Measurements from ENCODE around the gene INPP5E. TPM values are rescaled to one million over a fixed set of nuclear protein-coding genes. Genes with fewer than 3 reads are reported as not detected.

INPP5E gene
- total and polyA plus RNA-seq, 10 of the 15 experiments (the other 5 are each of a cell fraction or from before 2014, with no cell fraction given) = 0.24 to 16.0 (median 5.3) TPM

DNA sequence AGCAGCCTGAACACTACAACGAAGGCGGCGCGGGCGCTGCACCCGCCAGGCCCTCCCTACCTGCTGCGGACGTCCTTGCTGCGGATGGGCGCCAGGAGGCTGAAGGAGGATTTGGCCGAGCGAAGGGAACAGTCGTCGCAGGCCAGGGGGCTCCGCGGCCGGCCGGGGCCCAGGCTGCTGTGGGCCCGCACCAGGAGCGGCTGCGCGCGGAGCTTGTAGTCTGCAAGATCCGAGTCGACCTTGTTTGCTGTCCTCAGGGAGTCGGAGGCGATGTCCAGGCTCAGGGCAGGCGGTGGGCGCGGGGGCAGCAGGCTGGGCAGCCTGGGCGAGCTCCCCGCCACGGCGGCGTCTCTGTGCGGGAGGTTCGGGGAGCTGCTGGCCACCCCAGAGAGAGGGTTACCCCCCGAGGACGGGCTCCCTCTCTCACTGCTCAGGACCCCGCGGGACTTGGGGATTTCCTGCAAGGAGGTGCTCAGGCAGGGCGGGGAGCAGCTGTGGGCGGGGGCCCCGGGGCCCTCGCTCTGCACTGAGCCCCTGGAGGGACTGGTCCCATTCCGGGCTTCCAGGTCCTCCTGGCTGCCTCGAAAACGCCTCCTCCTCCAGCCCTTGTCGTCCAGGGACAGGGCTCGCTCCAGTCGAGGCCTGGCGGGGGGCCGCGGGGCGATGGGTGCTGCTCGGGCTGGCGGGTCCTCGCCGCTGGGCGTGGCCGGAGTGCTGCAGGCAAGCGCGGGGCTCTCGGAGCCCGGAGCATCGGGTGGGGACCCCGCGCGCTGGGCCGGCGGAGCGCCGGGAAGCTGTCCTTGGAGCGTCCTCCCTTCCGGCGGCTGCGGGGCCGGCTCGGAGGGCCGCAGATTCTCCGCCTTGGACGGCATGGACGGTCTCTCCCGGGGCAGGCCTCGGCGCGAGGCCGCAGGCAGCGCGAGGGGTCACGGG is 831 bp downstream of the INPP5E start:
- no TSS peak for BruUV-seq (replicated peaks)
- H3K27me3 ChIP-seq (replicated peaks in 1 of 2; ENCODE audit: control insufficient read depth in 2 of 2, insufficient read depth in 2 of 2, low read length in 1 of 2) = no peaks in the 10 kb centered on the region
- ChIA-PET CTCF (interaction anchor here (0.6 to 1.8 kb wide), 2 partner anchors 75 to 406 kb away, joined by 4 to 5 read pairs; partner anchors contain the start of gene DNLZ), RAD21 (ENCODE audit: unreplicated experiment) (interaction anchor here (1.1 kb wide), 1 partner anchor 35 kb away, joined by 3 read pairs; no protein-coding TSS in a partner anchor), SMC1A (ENCODE audit: uncharacterized antibody, unreplicated experiment) (no interaction called here), POLR2A (interaction anchor here (1.0 to 1.3 kb wide), 3 partner anchors 29 to 207 kb away, joined by 3 to 5 read pairs (median 3); partner anchors contain the start of genes ENTR1 and PMPCA)
- in situ Hi-C loops (cut with MboI) (no loop called here), intact Hi-C loops (cut with micrococcal nuclease; ENCODE audit: unreplicated experiment) (no loop called here)
- peak overlapping the region; percentile 80 for H2AFZ ChIP-seq (ENCODE audit: control insufficient read depth, low read depth, low read length)
- FAIRE-seq = no peak
- ATAC-seq = peak; percentile 88
- peaks cover 6% of the 10 kb centered on the region; the same call in 1 of the 2 replicates for H3K4me1 ChIP-seq (ENCODE audit: control insufficient read depth, insufficient read depth, low read length)
- no peaks in the 10 kb centered on the region for H4K20me1 ChIP-seq (ENCODE audit: control insufficient read depth, insufficient read depth)
- peak overlapping the region; percentile 53 for H3K27ac ChIP-seq (ENCODE audit: control insufficient read depth, insufficient read depth)
- TF ChIP-seq KAT2A (conservative IDR thresholded peaks at IDR 0.05; ENCODE audit: control insufficient read depth, low read depth, low read length) (no peak), TCF7 (IDR thresholded peaks at IDR 0.05; ENCODE audit: borderline replicate concordance) (no peak), POLR2A (IDR thresholded peaks at IDR 0.05; ENCODE audit: low read depth, low read length) (0 out of 2 replicates have a peak, but pooled peaks have one; percentile 12), SIN3A (IDR thresholded peaks at IDR 0.05; ENCODE audit: low read depth, low read length) (0 out of 2 replicates have a peak, but pooled peaks have one; percentile 41), SRF (IDR thresholded peaks at IDR 0.05; ENCODE audit: low read depth in 2 of 2, low read length in 2 of 2) (no peak), ESRRA (IDR thresholded peaks at IDR 0.05; ENCODE audit: low read length) (no peak), LARP7 (IDR thresholded peaks at IDR 0.05) (no peak), NFYB (IDR thresholded peaks at IDR 0.05; ENCODE audit: insufficient read depth, low read depth, low read length) (no peak), MXI1 (IDR thresholded peaks at IDR 0.05; ENCODE audit: low read depth, low read length) (no peak), JUNB (IDR thresholded peaks at IDR 0.05) (no peak), ZSCAN29 (IDR thresholded peaks at IDR 0.05) (no peak), CHD4 (IDR thresholded peaks at IDR 0.05) (no peak), NR2C1 (IDR thresholded peaks at IDR 0.05) (peak; percentile 30; the same call in 1 of the 2 replicates), RUNX3 (IDR thresholded peaks at IDR 0.05; ENCODE audit: low read length) (0 out of 2 replicates have a peak, but pooled peaks have one; percentile 7), SPI1 (IDR thresholded peaks at IDR 0.05; ENCODE audit: borderline replicate concordance, insufficient read depth, low read depth, low read length) (no peak), MEF2B (IDR thresholded peaks at IDR 0.05; ENCODE audit: partially characterized antibody, poor library complexity, severe bottlenecking) (peak; percentile 19), CREM (IDR thresholded peaks at IDR 0.05; ENCODE audit: low read depth) (0 out of 2 replicates have a peak, but pooled peaks have one; percentile 3), HDAC6 (IDR thresholded peaks at IDR 0.05; ENCODE audit: unreplicated experiment) (peak; percentile 51), HDGF (IDR thresholded peaks at IDR 0.05) (no peak)
- TF ChIP-seq, protein P1, sequence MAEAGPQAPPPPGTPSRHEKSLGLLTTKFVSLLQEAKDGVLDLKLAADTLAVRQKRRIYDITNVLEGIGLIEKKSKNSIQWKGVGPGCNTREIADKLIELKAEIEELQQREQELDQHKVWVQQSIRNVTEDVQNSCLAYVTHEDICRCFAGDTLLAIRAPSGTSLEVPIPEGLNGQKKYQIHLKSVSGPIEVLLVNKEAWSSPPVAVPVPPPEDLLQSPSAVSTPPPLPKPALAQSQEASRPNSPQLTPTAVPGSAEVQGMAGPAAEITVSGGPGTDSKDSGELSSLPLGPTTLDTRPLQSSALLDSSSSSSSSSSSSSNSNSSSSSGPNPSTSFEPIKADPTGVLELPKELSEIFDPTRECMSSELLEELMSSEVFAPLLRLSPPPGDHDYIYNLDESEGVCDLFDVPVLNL (IDR thresholded peaks at IDR 0.05; ENCODE audit: low read depth, low read length) = no peak
- TF ChIP-seq, protein P2, sequence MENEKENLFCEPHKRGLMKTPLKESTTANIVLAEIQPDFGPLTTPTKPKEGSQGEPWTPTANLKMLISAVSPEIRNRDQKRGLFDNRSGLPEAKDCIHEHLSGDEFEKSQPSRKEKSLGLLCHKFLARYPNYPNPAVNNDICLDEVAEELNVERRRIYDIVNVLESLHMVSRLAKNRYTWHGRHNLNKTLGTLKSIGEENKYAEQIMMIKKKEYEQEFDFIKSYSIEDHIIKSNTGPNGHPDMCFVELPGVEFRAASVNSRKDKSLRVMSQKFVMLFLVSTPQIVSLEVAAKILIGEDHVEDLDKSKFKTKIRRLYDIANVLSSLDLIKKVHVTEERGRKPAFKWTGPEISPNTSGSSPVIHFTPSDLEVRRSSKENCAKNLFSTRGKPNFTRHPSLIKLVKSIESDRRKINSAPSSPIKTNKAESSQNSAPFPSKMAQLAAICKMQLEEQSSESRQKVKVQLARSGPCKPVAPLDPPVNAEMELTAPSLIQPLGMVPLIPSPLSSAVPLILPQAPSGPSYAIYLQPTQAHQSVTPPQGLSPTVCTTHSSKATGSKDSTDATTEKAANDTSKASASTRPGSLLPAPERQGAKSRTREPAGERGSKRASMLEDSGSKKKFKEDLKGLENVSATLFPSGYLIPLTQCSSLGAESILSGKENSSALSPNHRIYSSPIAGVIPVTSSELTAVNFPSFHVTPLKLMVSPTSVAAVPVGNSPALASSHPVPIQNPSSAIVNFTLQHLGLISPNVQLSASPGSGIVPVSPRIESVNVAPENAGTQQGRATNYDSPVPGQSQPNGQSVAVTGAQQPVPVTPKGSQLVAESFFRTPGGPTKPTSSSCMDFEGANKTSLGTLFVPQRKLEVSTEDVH (IDR thresholded peaks at IDR 0.05; ENCODE audit: low read depth, partially characterized antibody) = no peak
- no peak for DNase-seq (ENCODE audit: low read depth, low spot score)
- under 1% methylated on average over 64 of the region's 91 CpGs for WGBS (ENCODE audit: insufficient coverage, insufficient replicate concordance, low lambda C conversion rate, missing lambda C conversion rate)
- peak overlapping the region; percentile 97 for H3K4me3 ChIP-seq
- no peaks in the 10 kb centered on the region for H3K9me3 ChIP-seq (replicated peaks; ENCODE audit: control insufficient read depth, insufficient read depth, low read length)
- H3K36me3 ChIP-seq (ENCODE audit: control insufficient read depth in 2 of 2, insufficient read depth in 2 of 2, low read length in 1 of 2) = peaks cover 11 to 12% of the 10 kb centered on the region in 2 experiments
- H3K9ac ChIP-seq (ENCODE audit: control insufficient read depth, insufficient read depth, low read length) = peak overlapping the region; percentile 88
- H3K79me2 ChIP-seq (ENCODE audit: control insufficient read depth, insufficient read depth, low read length) = peaks cover 40% of the 10 kb centered on the region
- peak overlapping the region; percentile 64 for H3K4me2 ChIP-seq (ENCODE audit: control insufficient read depth, insufficient read depth)

Data from GM12878 (cell line).